IMR-90 (cell line): ENCODE results near the gene VDAC1. TPM values are rescaled to one million over a fixed set of nuclear protein-coding genes. Genes with fewer than 3 reads are reported as not detected.

Experiments
- ATAC-seq: fragments of 200-7000 bp; cut with Tn5 transposase; 2 replicates; pipeline ENCODE4 v1.9.1; 2020; ENCODE audit warnings: low read depth, mild to moderate bottlenecking, moderate library complexity
- BruUV-seq: library from RNA; stranded (reverse); fragments of 400-500 nt; replicated peaks from 2 replicates; lab custom pipeline; 2021; lab: Mats Ljungman, UMichigan
- CTCF ChIA-PET: fragments of 300-600 bp; formaldehyde crosslinking; extraction: SDS; loops from one replicate; lab custom pipeline; 2021; ENCODE audit warnings: antibody characterized with exemption; lab: Yijun Ruan, JAX
- POLR2A ChIA-PET: fragments of 300-600 bp; sonication (Branson Sonifier 250); formaldehyde crosslinking; loops from one replicate; lab custom pipeline; 2022; ENCODE audit warnings: antibody characterized with exemption; ENCODE audit not compliant: unreplicated experiment; lab: Charles Lee
- DNase-seq: peaks from one replicate; pipeline ENCODE4 v3.0.0; 2013
- H2AFZ ChIP-seq: replicated peaks from 2 replicates; pipeline ENCODE3; 2013; ENCODE audit warnings: low read length, mild to moderate bottlenecking; ENCODE audit not compliant: poor library complexity
- H2AK5ac ChIP-seq: 2 replicates; pipeline ENCODE4 v1.6.1; 2013; ENCODE audit warnings: low read depth, low read length, inconsistent platforms
- H2AK9ac ChIP-seq: replicated peaks from 2 replicates; pipeline ENCODE3; 2013; ENCODE audit warnings: mild to moderate bottlenecking, low read depth, low read length, moderate library complexity; ENCODE audit not compliant: poor library complexity
- H2BK120ac ChIP-seq: 2 replicates; pipeline ENCODE4 v1.6.1; 2013; ENCODE audit warnings: low read depth, low read length, inconsistent platforms
- H2BK15ac ChIP-seq: 3 replicates; pipeline ENCODE4 v1.6.1; 2013; ENCODE audit warnings: low read depth, low read length, inconsistent platforms
- H2BK20ac ChIP-seq: 2 replicates; pipeline ENCODE4 v1.6.1; 2013; ENCODE audit warnings: low read depth, mild to moderate bottlenecking, inconsistent platforms, low read length, moderate library complexity
- H2BK5ac ChIP-seq: 2 replicates; pipeline ENCODE4 v1.6.1; 2013; ENCODE audit warnings: mild to moderate bottlenecking, low read depth, low read length, inconsistent platforms; ENCODE audit not compliant: poor library complexity, severe bottlenecking
- H3K14ac ChIP-seq: replicated peaks from 2 replicates; pipeline ENCODE4 v1.6.1; 2013; ENCODE audit warnings: low read depth, low read length, inconsistent platforms
- H3K18ac ChIP-seq: 2 replicates; pipeline ENCODE4 v1.6.1; 2013; ENCODE audit warnings: low read depth, low read length, control low read depth
- H3K23ac ChIP-seq: 2 replicates; pipeline ENCODE4 v1.6.1; 2013; ENCODE audit warnings: low read depth, low read length, inconsistent platforms
- H3K27ac ChIP-seq: 2 replicates; pipeline ENCODE4 v1.5.1; 2013; ENCODE audit warnings: mild to moderate bottlenecking, control low read depth, low read length; ENCODE audit not compliant: insufficient read depth
- H3K27me3 ChIP-seq: 2 replicates; pipeline ENCODE4 v1.6.1; 2013; ENCODE audit warnings: low read length; ENCODE audit not compliant: control insufficient read depth, insufficient read depth
- H3K36me3 ChIP-seq: 2 replicates; pipeline ENCODE4 v1.6.1; 2013; ENCODE audit warnings: low read length, mixed read lengths; ENCODE audit not compliant: control insufficient read depth, insufficient read depth
- H3K4ac ChIP-seq: 2 replicates; pipeline ENCODE4 v1.6.1; 2013; ENCODE audit warnings: low read depth, low read length, inconsistent platforms
- H3K4me1 ChIP-seq: 2 replicates; pipeline ENCODE4 v1.6.1; 2013; ENCODE audit warnings: low read length, mixed read lengths; ENCODE audit not compliant: control insufficient read depth, insufficient read depth
- H3K4me2 ChIP-seq: 2 replicates; pipeline ENCODE4 v1.6.1; 2013; ENCODE audit warnings: low read depth, mild to moderate bottlenecking, control low read depth, low read length, moderate library complexity
- H3K4me3 ChIP-seq: 2 replicates; pipeline ENCODE4 v1.5.1; 2013; ENCODE audit warnings: low read depth, mild to moderate bottlenecking, control low read depth, low read length, moderate library complexity; ENCODE audit not compliant: insufficient read depth
- H3K56ac ChIP-seq: 2 replicates; pipeline ENCODE4 v1.6.1; 2013; ENCODE audit warnings: low read length, inconsistent platforms; ENCODE audit not compliant: insufficient read depth; ENCODE audit errors: extremely low read depth
- H3K79me1 ChIP-seq, 2 experiments: 2 replicates each; pipeline ENCODE4 v1.6.1; 2013; ENCODE audit warnings: low read length in 2 of 2, inconsistent platforms in 1 of 2, low read depth in 1 of 2
- H3K9ac ChIP-seq: 2 replicates; pipeline ENCODE4 v1.6.1; 2013; ENCODE audit warnings: low read depth, low read length, control low read depth
- H3K9me1 ChIP-seq: 2 replicates; pipeline ENCODE4 v1.6.1; 2013; ENCODE audit warnings: low read length, inconsistent platforms; ENCODE audit not compliant: insufficient read depth
- H3K9me3 ChIP-seq: 2 replicates; pipeline ENCODE4 v1.6.1; 2013; ENCODE audit warnings: low read length; ENCODE audit not compliant: control insufficient read depth, insufficient read depth
- H4K20me1 ChIP-seq: 2 replicates; pipeline ENCODE4 v1.6.1; 2013; ENCODE audit warnings: low read length, inconsistent platforms; ENCODE audit not compliant: insufficient read depth
- H4K5ac ChIP-seq: 2 replicates; pipeline ENCODE4 v1.6.1; 2013; ENCODE audit warnings: mild to moderate bottlenecking, low read depth, low read length, control low read depth
- H4K8ac ChIP-seq, 2 experiments: 2 replicates each; pipeline ENCODE4 v1.6.1; 2013; ENCODE audit warnings: low read depth in 2 of 2, low read length in 2 of 2, control low read depth in 1 of 2, inconsistent platforms in 1 of 2
- H4K91ac ChIP-seq: 2 replicates; pipeline ENCODE4 v1.6.1; 2013; ENCODE audit warnings: low read depth, low read length, inconsistent platforms; ENCODE audit not compliant: insufficient read depth
- BHLHE40 ChIP-seq: fragments of 150-350 bp; IDR thresholded peaks from 2 replicates; pipeline ENCODE4 v1.6.1; 2016; ENCODE audit warnings: mild to moderate bottlenecking, low read depth, low read length
- CEBPB ChIP-seq: IDR thresholded peaks from 2 replicates; pipeline ENCODE4 v1.6.1; 2012; ENCODE audit warnings: low read depth, low read length, improper control_type of control experiment
- MAFK ChIP-seq: IDR thresholded peaks from 2 replicates; pipeline ENCODE4 v1.6.1; 2012; ENCODE audit warnings: low read depth, low read length, improper control_type of control experiment
- MAZ ChIP-seq: IDR thresholded peaks from 2 replicates; pipeline ENCODE4 v1.6.1; 2012; ENCODE audit warnings: low read depth, mild to moderate bottlenecking, low read length, improper control_type of control experiment, moderate library complexity, borderline replicate concordance
- MXI1 ChIP-seq: IDR thresholded peaks from 2 replicates; pipeline ENCODE4 v1.6.1; 2012; ENCODE audit warnings: low read depth, mild to moderate bottlenecking, low read length, moderate library complexity, borderline replicate concordance
- NFE2L2 ChIP-seq: fragments of 150-350 bp; IDR thresholded peaks from 2 replicates; pipeline ENCODE4 v1.6.1; 2016; ENCODE audit warnings: low read depth, mild to moderate bottlenecking, low read length
- RCOR1 ChIP-seq: IDR thresholded peaks from 2 replicates; pipeline ENCODE4 v1.6.1; 2012; ENCODE audit warnings: mild to moderate bottlenecking, low read length, improper control_type of control experiment; ENCODE audit not compliant: insufficient replicate concordance
- SMC3 ChIP-seq: fragments of 150-350 bp; IDR thresholded peaks from 2 replicates; pipeline ENCODE4 v1.6.1; 2016; ENCODE audit warnings: low read depth, mild to moderate bottlenecking, antibody characterized with exemption, low read length, moderate library complexity
- dilution Hi-C: fragments of 300-500 bp; cut with HindIII; formaldehyde crosslinking; loops from one replicate; pipeline ENCODE4 v1.14.3; 2018; ENCODE audit warnings: low sequenced_read_pairs; ENCODE audit not compliant: unreplicated experiment
- in situ Hi-C: fragments of 300-500 bp; cut with MboI; formaldehyde crosslinking; loops from 3 replicates; pipeline ENCODE4 v1.14.3; 2019; ENCODE audit warnings: low sequenced_read_pairs, inconsistent platforms, mixed read lengths
- intact Hi-C: fragments of 100-400 bp; cut with micrococcal nuclease; formaldehyde crosslinking; loops from 2 replicates; pipeline ENCODE4 v1.10.0; 2022
- polyA plus RNA-seq, 3 experiments: library from polyadenylated mRNA; depleted of rRNA; stranded (reverse); fragments of >200 nt; gene quantifications; 2 replicates each; pipeline ENCODE4 v1.2.3, GENCODE V29; 2012; ENCODE audit warnings: low replicate concordance in 1 of 3
- total RNA-seq: library from RNA; depleted of rRNA; stranded (reverse); fragments of >200 nt; gene quantifications from 2 replicates; pipeline ENCODE4 v1.2.3, GENCODE V29; 2012
- TF ChIP-seq, protein P1 (sequence below): conservative IDR thresholded peaks from 2 replicates; pipeline ENCODE4 v1.5.1; 2012; ENCODE audit warnings: mild to moderate bottlenecking, low read depth, low read length, improper control_type of control experiment

The VDAC1 gene
- total and polyA plus RNA-seq, 2 of the 4 experiments (the other 2 are of a cell fraction) = 289 to 365 TPM

DNA sequence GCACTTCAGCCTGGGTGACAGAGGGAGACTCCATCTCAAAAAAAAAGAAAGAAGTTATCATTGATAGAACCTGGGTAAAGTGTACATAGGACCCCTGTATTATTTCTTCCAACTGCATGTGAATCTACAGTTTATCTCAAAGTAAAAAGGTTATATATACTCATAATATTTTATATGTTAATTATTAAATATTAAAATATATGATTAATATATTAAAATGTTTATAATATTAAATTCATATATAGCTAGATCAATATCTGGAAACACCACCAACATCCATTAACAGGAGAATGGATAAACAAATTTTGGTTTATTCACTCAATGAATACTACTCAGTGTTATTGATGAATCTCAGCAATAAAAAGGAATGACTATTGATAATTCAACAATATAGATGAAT is 56.1 kb downstream of the VDAC1 start:
- Histone ChIP-seq H3K4me2 (no peak overlapping the region), H3K79me1 (no peaks in the 10 kb centered on the region), H3K9me1 (peaks cover 10% of the 10 kb centered on the region; the same call in 1 of the 2 replicates), H3K14ac (no peak overlapping the region), H4K91ac (no peak overlapping the region), H3K27me3 (no peaks in the 10 kb centered on the region), H3K4ac (no peak overlapping the region), H3K18ac (no peak overlapping the region), H3K9ac (no peak overlapping the region), H2AK9ac (no peak overlapping the region), H3K9me3 (no peaks in the 10 kb centered on the region), H2AK5ac (no peak overlapping the region), H3K56ac (no peak overlapping the region), H2BK15ac (no peak overlapping the region), H4K8ac (no peak overlapping the region), H3K4me1 (peaks cover 4% of the 10 kb centered on the region; the same call in 1 of the 2 replicates), H4K5ac (no peak overlapping the region), H3K36me3 (no peaks in the 10 kb centered on the region), H2BK120ac (no peak overlapping the region), H4K20me1 (no peaks in the 10 kb centered on the region; the same call in 1 of the 2 replicates), H3K23ac (no peak overlapping the region), H2BK20ac (no peak overlapping the region), H2BK5ac (no peak overlapping the region), H3K4me3 (no peak overlapping the region), H3K27ac (no peak overlapping the region), H2AFZ (no peak overlapping the region)
- BruUV-seq = no TSS peak
- DNase-seq (no peak), ATAC-seq (no peak)
- POLR2A ChIA-PET = no interaction called here
- in situ Hi-C loops = loop anchor here (10.0 kb wide), 2 partner anchors 524 to 834 kb away; no protein-coding TSS in a partner anchor
- intact Hi-C loops = loop anchor here (10.0 kb wide), 1 partner anchor 194 kb away; no protein-coding TSS in a partner anchor
- TF ChIP-seq MAFK (no peak), CEBPB (no peak), RCOR1 (no peak), NFE2L2 (no peak), MAZ (no peak), BHLHE40 (no peak), MXI1 (no peak), SMC3 (no peak)
- TF ChIP-seq, protein P1, sequence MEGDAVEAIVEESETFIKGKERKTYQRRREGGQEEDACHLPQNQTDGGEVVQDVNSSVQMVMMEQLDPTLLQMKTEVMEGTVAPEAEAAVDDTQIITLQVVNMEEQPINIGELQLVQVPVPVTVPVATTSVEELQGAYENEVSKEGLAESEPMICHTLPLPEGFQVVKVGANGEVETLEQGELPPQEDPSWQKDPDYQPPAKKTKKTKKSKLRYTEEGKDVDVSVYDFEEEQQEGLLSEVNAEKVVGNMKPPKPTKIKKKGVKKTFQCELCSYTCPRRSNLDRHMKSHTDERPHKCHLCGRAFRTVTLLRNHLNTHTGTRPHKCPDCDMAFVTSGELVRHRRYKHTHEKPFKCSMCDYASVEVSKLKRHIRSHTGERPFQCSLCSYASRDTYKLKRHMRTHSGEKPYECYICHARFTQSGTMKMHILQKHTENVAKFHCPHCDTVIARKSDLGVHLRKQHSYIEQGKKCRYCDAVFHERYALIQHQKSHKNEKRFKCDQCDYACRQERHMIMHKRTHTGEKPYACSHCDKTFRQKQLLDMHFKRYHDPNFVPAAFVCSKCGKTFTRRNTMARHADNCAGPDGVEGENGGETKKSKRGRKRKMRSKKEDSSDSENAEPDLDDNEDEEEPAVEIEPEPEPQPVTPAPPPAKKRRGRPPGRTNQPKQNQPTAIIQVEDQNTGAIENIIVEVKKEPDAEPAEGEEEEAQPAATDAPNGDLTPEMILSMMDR = no peak
- CTCF ChIA-PET = no interaction called here
- dilution Hi-C loops = no loop called here
